ENCODE data around the gene ZNF679.
"Not testable (repeated sequence)": the region's sequence is repeated elsewhere in the genome, so short reads cannot be mapped to it uniquely, and the experiment has no call there.

ZNF679 gene

GRCh38 chr7:64228174-64228573 is at the start of gene ZNF679:
TSS of gene ZNF679 (plus strand) at chr7:64228474. CDS start at chr7:64249118, 20,644 bp downstream.
- not testable (repeated sequence) for H3K27me3 ChIP-seq (ENCODE audit: control insufficient read depth in 1 of 2, insufficient read depth in 2 of 2, low read length in 2 of 2)

DNA sequence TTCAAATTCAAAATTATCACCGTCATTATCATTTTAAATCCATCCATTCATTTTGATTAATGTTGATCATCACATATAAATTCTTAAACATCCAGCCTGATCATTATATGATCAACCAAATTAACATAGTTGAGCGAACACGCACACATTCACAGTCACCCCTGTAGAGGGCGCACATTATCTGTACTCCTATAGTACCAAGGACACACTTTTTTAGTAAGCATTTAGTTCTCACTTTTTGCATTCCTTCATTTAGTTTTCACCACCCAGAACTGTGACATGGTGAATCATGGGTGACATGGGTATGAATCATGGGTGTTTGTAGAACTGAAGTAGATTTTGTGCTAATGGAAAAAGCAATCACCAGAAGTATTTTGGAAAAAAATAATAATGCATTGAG is 47.3 kb upstream of the ZNF679 start:
- Histone ChIP-seq H3K4me1 (ENCODE audit: control insufficient read depth, insufficient read depth, low read length) (peaks cover 3% of the 10 kb centered on the region), H3K4me3 (ENCODE audit: low read length in 2 of 2) (no peak overlapping the region), H3K27ac (ENCODE audit: low read length) (no peak overlapping the region), H3K36me3 (ENCODE audit: control insufficient read depth in 2 of 2, insufficient read depth in 2 of 2, low read length in 2 of 2) (no peaks in the 10 kb centered on the region), H3K9ac (ENCODE audit: low read length in 2 of 2) (no peak overlapping the region), H3K9me3 (ENCODE audit: control insufficient read depth in 2 of 2, low read length in 2 of 2) (peaks cover 0 to 3% of the 10 kb centered on the region in 2 donors), H3K27me3 (ENCODE audit: control insufficient read depth in 1 of 2, insufficient read depth in 2 of 2, low read length in 2 of 2) (peaks cover 5 to 22% of the 10 kb centered on the region in 2 donors)

More at GRCh38 chr7:64228174-64228573, at the start of gene ZNF679:
- H3K36me3 ChIP-seq (ENCODE audit: control insufficient read depth in 2 of 2, insufficient read depth in 2 of 2, low read length in 2 of 2); H3K4me1 ChIP-seq (ENCODE audit: control insufficient read depth, insufficient read depth, low read length); H3K9ac ChIP-seq (ENCODE audit: low read length in 2 of 2); H3K27ac ChIP-seq (ENCODE audit: low read length); H3K4me3 ChIP-seq (ENCODE audit: low read length in 2 of 2); H3K9me3 ChIP-seq (ENCODE audit: control insufficient read depth in 2 of 2, low read length in 2 of 2): not testable (repeated sequence)

DNA sequence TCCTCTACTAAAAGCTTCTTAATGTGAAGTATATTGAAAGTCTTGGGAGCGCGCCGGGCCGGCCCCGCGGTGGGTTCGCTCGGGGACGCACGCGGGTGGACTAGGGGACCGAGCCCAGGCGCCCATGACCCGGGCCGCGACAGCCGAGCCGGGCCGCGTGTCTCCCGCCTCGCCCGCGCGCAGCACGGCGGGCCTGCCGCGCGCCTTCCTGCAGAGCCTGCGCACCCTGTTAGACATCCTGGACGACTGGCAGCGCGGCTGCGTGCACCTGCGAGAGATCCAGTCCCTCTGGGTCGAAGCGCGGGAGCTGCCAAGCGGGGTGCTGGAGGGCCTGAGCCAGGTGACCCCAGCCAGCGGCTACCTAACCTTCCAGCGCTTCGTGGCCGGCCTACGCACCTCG is 46.7 kb upstream of the ZNF679 start:
- Histone ChIP-seq H3K27ac (ENCODE audit: low read length) (no peak overlapping the region), H3K27me3 (ENCODE audit: control insufficient read depth in 1 of 2, insufficient read depth in 2 of 2, low read length in 2 of 2) (peaks cover 5 to 22% of the 10 kb centered on the region in 2 donors), H3K9me3 (ENCODE audit: control insufficient read depth in 2 of 2, low read length in 2 of 2) (peaks cover 0 to 3% of the 10 kb centered on the region in 2 donors), H3K9ac (ENCODE audit: low read length in 2 of 2) (no peak overlapping the region), H3K36me3 (ENCODE audit: control insufficient read depth in 2 of 2, insufficient read depth in 2 of 2, low read length in 2 of 2) (no peaks in the 10 kb centered on the region), H3K4me3 (ENCODE audit: low read length in 2 of 2) (no peak overlapping the region), H3K4me1 (ENCODE audit: control insufficient read depth, insufficient read depth, low read length) (peaks cover 3% of the 10 kb centered on the region)

DNA sequence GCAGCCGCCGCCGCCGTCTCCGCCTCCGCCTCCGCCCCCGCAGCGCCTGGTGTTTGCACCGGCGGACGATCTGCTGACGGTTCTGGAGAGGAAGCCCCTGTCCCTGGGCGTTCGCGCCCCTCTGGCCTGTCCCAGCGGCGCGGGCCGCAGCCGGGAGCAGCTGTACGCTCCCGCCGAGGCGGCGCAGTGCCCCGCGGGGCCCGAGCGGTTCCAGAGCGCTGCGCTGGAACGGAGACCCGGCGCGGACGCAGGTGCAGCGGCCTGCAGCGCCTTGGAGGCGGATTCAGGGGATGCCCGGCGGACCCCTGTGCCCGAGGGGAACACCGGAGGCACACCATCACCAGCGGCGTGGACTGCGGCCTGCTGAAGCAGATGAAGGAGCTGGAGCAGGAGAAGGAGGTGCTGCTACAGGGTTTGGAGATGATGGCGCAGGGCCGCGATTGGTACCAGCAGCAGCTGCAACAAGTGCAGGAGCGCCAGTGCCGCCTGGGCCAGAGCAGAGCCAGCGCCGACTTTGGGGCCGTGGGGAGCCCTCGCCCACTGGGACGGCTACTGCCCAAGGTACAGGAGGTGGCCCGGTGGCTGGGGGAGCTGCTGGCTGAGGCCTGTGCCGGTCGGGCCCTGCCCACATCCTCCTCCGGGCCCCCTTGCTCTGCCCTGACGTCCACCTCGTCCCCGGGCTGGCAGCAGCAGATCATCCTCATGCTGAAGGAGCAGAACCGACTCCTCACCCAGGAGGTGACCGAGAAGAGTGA is 46.1 kb upstream of the ZNF679 start:
- H3K9ac ChIP-seq (ENCODE audit: low read length in 2 of 2) = no peak overlapping the region
- no peak overlapping the region for H3K27ac ChIP-seq (ENCODE audit: low read length)
- H3K4me1 ChIP-seq (ENCODE audit: control insufficient read depth, insufficient read depth, low read length) = peaks cover 3% of the 10 kb centered on the region
- H3K9me3 ChIP-seq (ENCODE audit: control insufficient read depth in 2 of 2, low read length in 2 of 2) = peaks cover 0 to 3% of the 10 kb centered on the region in 2 donors
- H3K4me3 ChIP-seq (ENCODE audit: low read length in 2 of 2) = no peak overlapping the region
- peaks cover 5 to 22% of the 10 kb centered on the region in 2 donors for H3K27me3 ChIP-seq (ENCODE audit: control insufficient read depth in 1 of 2, insufficient read depth in 2 of 2, low read length in 2 of 2)
- H3K36me3 ChIP-seq (ENCODE audit: control insufficient read depth in 2 of 2, insufficient read depth in 2 of 2, low read length in 2 of 2) = no peaks in the 10 kb centered on the region

GRCh38 chr7:64183126-64183742 is 45.0 kb upstream of the ZNF679 start:
- Histone ChIP-seq H3K9ac (ENCODE audit: low read length in 2 of 2) (no peak overlapping the region), H3K9me3 (ENCODE audit: control insufficient read depth in 2 of 2, low read length in 2 of 2) (peaks cover 3 to 8% of the 10 kb centered on the region in 2 donors), H3K4me3 (ENCODE audit: low read length in 2 of 2) (no peak overlapping the region), H3K27ac (ENCODE audit: low read length) (no peak overlapping the region), H3K27me3 (ENCODE audit: control insufficient read depth in 1 of 2, insufficient read depth in 2 of 2, low read length in 2 of 2) (peaks cover 5 to 22% of the 10 kb centered on the region in 2 donors), H3K36me3 (ENCODE audit: control insufficient read depth in 2 of 2, insufficient read depth in 2 of 2, low read length in 2 of 2) (no peaks in the 10 kb centered on the region), H3K4me1 (ENCODE audit: control insufficient read depth, insufficient read depth, low read length) (peaks cover 3% of the 10 kb centered on the region)

- H3K9me3 ChIP-seq (ENCODE audit: control insufficient read depth in 2 of 2, low read length in 2 of 2) = peaks cover 3 to 8% of the 10 kb centered on the region in 2 donors
- H3K9ac ChIP-seq (ENCODE audit: low read length in 2 of 2) = no peak overlapping the region
- H3K27ac ChIP-seq (ENCODE audit: low read length) = no peak overlapping the region
Measured at GRCh38 chr7:64183827-64184372, 44.4 kb upstream of the ZNF679 start.

DNA sequence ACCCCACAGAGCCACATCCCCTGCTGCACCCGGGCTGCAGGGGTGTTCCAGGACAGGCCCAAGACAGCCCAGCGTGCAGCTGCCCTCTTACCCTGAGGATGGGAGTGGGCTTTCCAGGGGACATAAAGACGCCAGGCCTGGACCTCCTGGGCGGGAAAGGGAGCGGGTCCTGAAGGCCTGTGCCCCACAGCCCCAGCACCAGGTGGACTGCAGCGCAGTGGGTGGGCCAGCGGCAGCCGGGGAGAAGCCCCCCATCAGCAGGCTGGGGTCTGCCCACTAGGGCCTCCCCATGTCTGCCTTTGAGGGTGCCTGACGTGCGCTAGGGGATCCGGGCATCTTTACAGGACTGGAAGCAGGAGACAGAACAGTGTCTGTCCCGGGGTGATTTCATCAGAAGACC is 43.9 kb upstream of the ZNF679 start:
- Histone ChIP-seq H3K4me3 (ENCODE audit: low read length in 2 of 2) (no peak overlapping the region), H3K9ac (ENCODE audit: low read length in 2 of 2) (no peak overlapping the region), H3K9me3 (ENCODE audit: control insufficient read depth in 2 of 2, low read length in 2 of 2) (peaks cover 3 to 8% of the 10 kb centered on the region in 2 donors), H3K4me1 (ENCODE audit: control insufficient read depth, insufficient read depth, low read length) (peaks cover 3% of the 10 kb centered on the region), H3K27me3 (ENCODE audit: control insufficient read depth in 1 of 2, insufficient read depth in 2 of 2, low read length in 2 of 2) (peaks cover 5 to 22% of the 10 kb centered on the region in 2 donors), H3K36me3 (ENCODE audit: control insufficient read depth in 2 of 2, insufficient read depth in 2 of 2, low read length in 2 of 2) (no peaks in the 10 kb centered on the region), H3K27ac (ENCODE audit: low read length) (no peak overlapping the region)

More at GRCh38 chr7:64183827-64184372, 44.4 kb upstream of the ZNF679 start:
- H3K4me3 ChIP-seq (ENCODE audit: low read length in 2 of 2) = no peak overlapping the region
- H3K36me3 ChIP-seq (ENCODE audit: control insufficient read depth in 2 of 2, insufficient read depth in 2 of 2, low read length in 2 of 2) = no peaks in the 10 kb centered on the region
- peaks cover 5 to 22% of the 10 kb centered on the region in 2 donors for H3K27me3 ChIP-seq (ENCODE audit: control insufficient read depth in 1 of 2, insufficient read depth in 2 of 2, low read length in 2 of 2)
- peaks cover 3% of the 10 kb centered on the region for H3K4me1 ChIP-seq (ENCODE audit: control insufficient read depth, insufficient read depth, low read length)

DNA sequence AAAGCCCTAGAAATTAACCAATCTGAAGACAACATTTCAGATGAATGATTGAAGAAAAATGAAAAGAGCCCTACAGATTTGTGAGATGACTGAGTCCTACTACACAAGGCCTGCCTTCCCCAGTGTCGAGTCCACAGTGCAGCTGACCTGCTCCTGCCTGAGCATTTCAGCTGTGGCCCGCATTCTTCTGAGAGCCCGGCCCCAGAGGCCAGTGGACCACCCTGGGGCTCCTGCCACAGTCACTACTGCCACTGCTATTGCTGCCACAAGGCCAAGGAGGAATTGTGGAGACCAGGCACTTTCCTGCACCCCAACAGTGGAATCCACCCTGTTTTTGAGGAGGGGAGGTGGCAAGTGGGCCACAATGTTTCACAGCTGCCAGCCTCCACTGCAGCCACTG is 40.9 kb upstream of the ZNF679 start:
- no peak overlapping the region for H3K9ac ChIP-seq (ENCODE audit: low read length in 2 of 2)

GRCh38 chr7:64192148-64192704 is 36.0 kb upstream of the ZNF679 start:
- H3K4me3 ChIP-seq (ENCODE audit: low read length in 2 of 2) = no peak overlapping the region
- no peak overlapping the region for H3K27ac ChIP-seq (ENCODE audit: low read length)
- H3K27me3 ChIP-seq (ENCODE audit: control insufficient read depth in 1 of 2, insufficient read depth in 2 of 2, low read length in 2 of 2) = no peaks in the 10 kb centered on the region
- peaks cover 0 to 11% of the 10 kb centered on the region in 2 donors for H3K9me3 ChIP-seq (ENCODE audit: control insufficient read depth in 2 of 2, low read length in 2 of 2)
- H3K36me3 ChIP-seq (ENCODE audit: control insufficient read depth in 2 of 2, insufficient read depth in 2 of 2, low read length in 2 of 2) = no peaks in the 10 kb centered on the region
- H3K9ac ChIP-seq (ENCODE audit: low read length in 2 of 2) = no peak overlapping the region
- no peaks in the 10 kb centered on the region for H3K4me1 ChIP-seq (ENCODE audit: control insufficient read depth, insufficient read depth, low read length)

More for the DNA sequence above, 40.9 kb upstream of the ZNF679 start:
- no peak overlapping the region for H3K4me3 ChIP-seq (ENCODE audit: low read length in 2 of 2)
- H3K27me3 ChIP-seq (ENCODE audit: control insufficient read depth in 1 of 2, insufficient read depth in 2 of 2, low read length in 2 of 2) = peaks cover 3 to 6% of the 10 kb centered on the region in 2 donors
- H3K27ac ChIP-seq (ENCODE audit: low read length) = no peak overlapping the region
- H3K9me3 ChIP-seq (ENCODE audit: control insufficient read depth in 2 of 2, low read length in 2 of 2) = peaks cover 0 to 8% of the 10 kb centered on the region in 2 donors
- peaks cover 3% of the 10 kb centered on the region for H3K4me1 ChIP-seq (ENCODE audit: control insufficient read depth, insufficient read depth, low read length)
- H3K36me3 ChIP-seq (ENCODE audit: control insufficient read depth in 2 of 2, insufficient read depth in 2 of 2, low read length in 2 of 2) = no peaks in the 10 kb centered on the region

GRCh38 chr7:64192775-64193174 is 35.5 kb upstream of the ZNF679 start:
- Histone ChIP-seq H3K4me1 (ENCODE audit: control insufficient read depth, insufficient read depth, low read length) (no peaks in the 10 kb centered on the region), H3K27me3 (ENCODE audit: control insufficient read depth in 1 of 2, insufficient read depth in 2 of 2, low read length in 2 of 2) (no peaks in the 10 kb centered on the region), H3K9ac (ENCODE audit: low read length in 2 of 2) (no peak overlapping the region), H3K27ac (ENCODE audit: low read length) (no peak overlapping the region), H3K36me3 (ENCODE audit: control insufficient read depth in 2 of 2, insufficient read depth in 2 of 2, low read length in 2 of 2) (no peaks in the 10 kb centered on the region), H3K9me3 (ENCODE audit: control insufficient read depth in 2 of 2, low read length in 2 of 2) (peaks cover 0 to 6% of the 10 kb centered on the region in 2 donors), H3K4me3 (ENCODE audit: low read length in 2 of 2) (no peak overlapping the region)
